Nephron (organoid): ENCODE data around the gene MEMO1.
"Not testable (repeated sequence)": the region's sequence is repeated elsewhere in the genome, so short reads cannot be mapped to it uniquely, and the experiment has no call there.

Experiments used
- H3K27ac Mint-ChIP-seq, 3 experiments: 2 replicates each; pipeline ENCODE4 v1.8.0; 2020; ENCODE audit warnings: mixed read lengths in 3 of 3, mild to moderate bottlenecking in 2 of 3, moderate library complexity in 1 of 3
- H3K27me3 Mint-ChIP-seq: 2 replicates; pipeline ENCODE4 v1.8.0; 2021; ENCODE audit warnings: low read depth, mild to moderate bottlenecking, moderate library complexity, mixed read lengths
- H3K36me3 Mint-ChIP-seq: 2 replicates; pipeline ENCODE4 v1.8.0; 2020; ENCODE audit warnings: low read depth, mixed read lengths
- H3K4me1 Mint-ChIP-seq: 2 replicates; pipeline ENCODE4 v1.8.0; 2020; ENCODE audit warnings: mixed read lengths
- H3K4me3 Mint-ChIP-seq, 3 experiments: 2 replicates each; pipeline ENCODE4 v1.8.0; 2020; ENCODE audit warnings: mild to moderate bottlenecking in 3 of 3, mixed read lengths in 3 of 3, moderate library complexity in 2 of 3
- H3K9me3 Mint-ChIP-seq: 2 replicates; pipeline ENCODE4 v1.8.0; 2020; ENCODE audit warnings: mixed read lengths
- TF ChIP-seq, protein P1 (sequence below), 3 experiments: fragments of 200-600 bp; sonication (generic); IDR thresholded peaks; one replicate each; pipeline ENCODE4 v1.5.0; 2021; ENCODE audit warnings: antibody characterized with exemption in 3 of 3; ENCODE audit not compliant: unreplicated experiment in 3 of 3

MEMO1 gene

DNA sequence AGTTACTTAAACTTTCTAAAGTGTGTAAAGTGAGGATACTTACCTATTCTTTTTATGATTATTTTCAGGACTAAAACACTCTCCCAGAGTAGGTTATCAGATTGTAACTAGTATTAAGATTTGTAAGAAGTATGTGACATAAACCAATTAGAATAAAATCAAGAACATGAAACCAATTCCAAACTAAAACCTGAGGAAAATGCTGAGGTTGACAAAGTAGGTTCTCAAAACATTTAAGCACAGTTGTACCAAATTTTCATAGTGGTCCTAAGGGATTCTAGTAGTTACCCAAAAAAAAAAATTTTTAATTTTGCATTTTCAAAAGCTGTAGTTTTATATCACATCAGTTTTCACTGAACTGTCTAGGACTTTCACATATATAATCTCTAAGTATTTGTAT, 157.3 kb downstream of the MEMO1 start:
- H3K4me1 Mint-ChIP-seq: no peaks in the 10 kb centered on the region
- TF ChIP-seq, protein P1, sequence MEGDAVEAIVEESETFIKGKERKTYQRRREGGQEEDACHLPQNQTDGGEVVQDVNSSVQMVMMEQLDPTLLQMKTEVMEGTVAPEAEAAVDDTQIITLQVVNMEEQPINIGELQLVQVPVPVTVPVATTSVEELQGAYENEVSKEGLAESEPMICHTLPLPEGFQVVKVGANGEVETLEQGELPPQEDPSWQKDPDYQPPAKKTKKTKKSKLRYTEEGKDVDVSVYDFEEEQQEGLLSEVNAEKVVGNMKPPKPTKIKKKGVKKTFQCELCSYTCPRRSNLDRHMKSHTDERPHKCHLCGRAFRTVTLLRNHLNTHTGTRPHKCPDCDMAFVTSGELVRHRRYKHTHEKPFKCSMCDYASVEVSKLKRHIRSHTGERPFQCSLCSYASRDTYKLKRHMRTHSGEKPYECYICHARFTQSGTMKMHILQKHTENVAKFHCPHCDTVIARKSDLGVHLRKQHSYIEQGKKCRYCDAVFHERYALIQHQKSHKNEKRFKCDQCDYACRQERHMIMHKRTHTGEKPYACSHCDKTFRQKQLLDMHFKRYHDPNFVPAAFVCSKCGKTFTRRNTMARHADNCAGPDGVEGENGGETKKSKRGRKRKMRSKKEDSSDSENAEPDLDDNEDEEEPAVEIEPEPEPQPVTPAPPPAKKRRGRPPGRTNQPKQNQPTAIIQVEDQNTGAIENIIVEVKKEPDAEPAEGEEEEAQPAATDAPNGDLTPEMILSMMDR (IDR thresholded peaks at IDR 0.05; ENCODE audit: unreplicated experiment in 3 of 3): no peak
- H3K9me3 Mint-ChIP-seq: no peaks in the 10 kb centered on the region
- H3K4me3 Mint-ChIP-seq: no peak overlapping the region
- peaks cover 13% of the 10 kb centered on the region for H3K36me3 Mint-ChIP-seq
- no peaks in the 10 kb centered on the region for H3K27me3 Mint-ChIP-seq
- H3K27ac Mint-ChIP-seq: no peak overlapping the region

DNA sequence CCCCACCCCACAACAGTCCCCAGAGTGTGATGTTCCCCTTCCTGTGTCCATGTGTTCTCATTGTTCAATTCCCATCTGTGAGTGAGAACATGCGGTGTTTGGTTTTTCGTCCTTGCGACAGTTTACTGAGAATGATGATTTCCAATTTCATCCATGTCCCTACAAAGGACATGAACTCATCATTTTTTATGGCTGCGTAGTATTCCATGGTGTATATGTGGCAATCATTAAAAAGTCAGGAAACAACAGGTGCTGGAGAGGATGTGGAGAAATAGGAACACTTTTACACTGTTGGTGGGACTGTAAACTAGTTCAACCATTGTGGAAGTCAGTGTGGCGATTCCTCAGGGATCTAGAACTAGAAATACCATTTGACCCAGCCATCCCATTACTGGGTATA, 168.7 kb downstream of the MEMO1 start:
- H3K27me3 Mint-ChIP-seq, H3K27ac Mint-ChIP-seq, H3K4me3 Mint-ChIP-seq, H3K4me1 Mint-ChIP-seq, H3K36me3 Mint-ChIP-seq, H3K9me3 Mint-ChIP-seq: not testable (repeated sequence)

DNA sequence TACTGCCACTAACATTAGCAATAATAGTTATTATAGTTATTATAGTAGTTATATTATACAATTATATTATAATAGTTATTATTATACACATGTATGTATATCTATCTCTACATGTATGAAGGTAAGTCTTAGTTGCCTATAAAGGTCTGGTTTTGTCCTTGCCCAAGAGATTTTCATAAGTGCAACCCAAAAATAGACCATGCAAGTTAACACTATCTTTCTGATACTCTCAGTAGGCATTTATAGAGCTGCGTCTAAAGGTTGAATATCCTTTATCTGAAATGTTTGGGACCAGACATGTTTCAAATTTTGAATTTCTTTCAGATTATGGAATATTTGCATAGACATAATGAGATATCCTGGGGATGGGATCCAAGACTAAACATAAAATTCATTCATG, 175.4 kb downstream of the MEMO1 start:
- Mint-ChIP-seq H3K4me1 (no peaks in the 10 kb centered on the region), H3K27ac (no peak overlapping the region), H3K9me3 (peaks cover 7% of the 10 kb centered on the region), H3K4me3 (no peak overlapping the region), H3K36me3 (no peaks in the 10 kb centered on the region), H3K27me3 (no peaks in the 10 kb centered on the region)
- TF ChIP-seq, protein P1 (IDR thresholded peaks at IDR 0.05; ENCODE audit: unreplicated experiment in 3 of 3): no peak

DNA sequence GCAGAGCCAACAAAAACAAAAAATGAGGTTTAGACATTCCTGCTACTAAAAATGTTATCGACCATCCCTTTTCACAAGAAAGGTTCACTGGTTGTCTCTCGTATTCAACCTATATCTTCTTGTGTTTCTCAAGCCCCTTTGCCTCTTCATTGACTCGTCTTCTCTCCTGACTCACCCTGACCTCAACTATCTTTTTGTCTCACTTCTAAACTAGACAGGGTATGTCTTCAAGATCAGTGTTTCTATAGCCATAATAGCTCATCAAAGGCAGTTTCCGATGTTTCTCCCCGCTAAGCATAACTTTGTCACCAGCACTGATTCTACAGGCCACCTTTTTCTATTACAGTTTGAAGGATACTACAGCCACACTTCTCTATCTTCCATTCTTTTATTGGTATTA, 178.4 kb downstream of the MEMO1 start:
- no peak overlapping the region for H3K27ac Mint-ChIP-seq
- peaks cover 3% of the 10 kb centered on the region for H3K36me3 Mint-ChIP-seq
- no peaks in the 10 kb centered on the region for H3K27me3 Mint-ChIP-seq
- TF ChIP-seq, protein P1 (IDR thresholded peaks at IDR 0.05; ENCODE audit: unreplicated experiment in 3 of 3): no peak
- peaks cover 26% of the 10 kb centered on the region for H3K9me3 Mint-ChIP-seq
- H3K4me3 Mint-ChIP-seq: no peak overlapping the region
- no peaks in the 10 kb centered on the region for H3K4me1 Mint-ChIP-seq

DNA sequence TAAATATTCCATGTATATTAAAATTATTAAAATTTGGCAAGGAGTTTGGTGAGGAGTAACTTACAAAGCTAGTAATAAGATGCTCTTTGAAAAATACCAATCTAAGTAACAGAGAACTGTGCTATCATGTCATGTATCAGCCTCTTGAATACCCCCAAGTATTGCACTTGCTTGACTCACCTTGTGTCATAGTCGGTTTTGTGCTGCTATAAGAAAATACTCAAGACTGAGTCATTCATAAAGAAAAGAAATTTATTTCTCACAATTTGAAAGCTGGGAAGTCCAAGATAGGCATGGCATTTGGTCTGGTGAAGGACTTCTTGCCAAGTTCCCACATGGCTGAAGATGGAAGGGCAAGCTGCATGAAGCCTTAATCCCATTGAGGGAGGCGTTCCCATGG, 179.2 kb downstream of the MEMO1 start:
- TF ChIP-seq, protein P1 (IDR thresholded peaks at IDR 0.05; ENCODE audit: unreplicated experiment in 3 of 3): no peak
- Mint-ChIP-seq H3K27me3 (no peaks in the 10 kb centered on the region), H3K4me1 (no peaks in the 10 kb centered on the region), H3K36me3 (peaks cover 3% of the 10 kb centered on the region), H3K27ac (no peak overlapping the region), H3K4me3 (no peak overlapping the region), H3K9me3 (peaks cover 31% of the 10 kb centered on the region)

DNA sequence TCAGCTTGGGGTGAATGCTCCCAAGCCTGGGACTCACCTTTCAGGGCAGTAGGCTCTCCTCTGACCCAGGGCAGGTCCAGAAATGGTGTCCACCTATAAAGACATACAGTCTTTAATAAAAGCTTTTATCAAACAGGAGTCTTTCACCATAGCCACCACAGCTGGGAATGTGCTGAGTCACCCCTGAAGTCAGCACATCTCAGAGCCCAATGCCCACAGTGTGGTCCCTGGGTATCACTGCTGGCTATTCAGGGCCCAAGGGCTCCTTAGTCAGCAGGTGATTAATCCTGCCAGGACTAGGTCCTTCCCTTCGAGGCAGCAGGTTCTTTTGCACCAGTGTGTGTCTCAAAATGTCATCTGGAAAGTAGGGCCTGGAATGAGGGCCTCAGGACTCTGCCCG, 181.9 kb downstream of the MEMO1 start:
- peaks cover 38% of the 10 kb centered on the region for H3K9me3 Mint-ChIP-seq

More for the DNA sequence above, 181.9 kb downstream of the MEMO1 start:
- TF ChIP-seq, protein P1 (IDR thresholded peaks at IDR 0.05; ENCODE audit: unreplicated experiment in 3 of 3): no peak
- no peaks in the 10 kb centered on the region for H3K4me1 Mint-ChIP-seq
- H3K4me3 Mint-ChIP-seq: no peak overlapping the region
- H3K36me3 Mint-ChIP-seq: peaks cover 3% of the 10 kb centered on the region
- H3K27me3 Mint-ChIP-seq: no peaks in the 10 kb centered on the region
- H3K27ac Mint-ChIP-seq: no peak overlapping the region
